Keratinocyte (primary cell): Measurements from ENCODE around the gene AP5Z1. TPM values are rescaled to one million over a fixed set of nuclear protein-coding genes. Genes with fewer than 3 reads are reported as not detected.

Experiments
- DNase-seq: peaks from one replicate; pipeline ENCODE4 v3.0.0-alpha.2; 2011; ENCODE audit warnings: low read depth, missing footprints, low spot score
- FAIRE-seq: peaks from 2 replicates; lab custom pipeline; 2011; peaks lifted over from hg19 to GRCh38; lab: Jason Lieb, UNC
- H2AFZ ChIP-seq: 2 replicates; pipeline ENCODE4 v1.6.0; 2012; ENCODE audit warnings: low read length, control low read depth, inconsistent platforms; ENCODE audit not compliant: control insufficient read depth
- H3K27ac ChIP-seq: 2 replicates; pipeline ENCODE4 v1.5.1; 2011; ENCODE audit warnings: low read length; ENCODE audit not compliant: control insufficient read depth, insufficient read depth
- H3K27me3 ChIP-seq: 3 replicates; pipeline ENCODE4 v1.6.0; 2011; ENCODE audit warnings: low read length; ENCODE audit not compliant: control insufficient read depth, insufficient read depth; ENCODE audit errors: extremely low read depth
- H3K36me3 ChIP-seq, 2 experiments: 2 replicates in 1 of 2; 3 replicates in 1 of 2; pipeline ENCODE4 v1.5.1; 2011; ENCODE audit warnings: low read length in 2 of 2, mild to moderate bottlenecking in 1 of 2; ENCODE audit not compliant: control insufficient read depth in 2 of 2, insufficient read depth in 2 of 2; ENCODE audit errors: extremely low read depth in 1 of 2
- H3K4me1 ChIP-seq: 3 replicates; pipeline ENCODE4 v1.5.1; 2011; ENCODE audit warnings: low read length; ENCODE audit not compliant: control insufficient read depth, insufficient read depth; ENCODE audit errors: extremely low read depth
- H3K4me2 ChIP-seq: 3 replicates; pipeline ENCODE4 v1.6.0; 2011; ENCODE audit warnings: low read depth, low read length; ENCODE audit not compliant: control insufficient read depth, insufficient read depth; ENCODE audit errors: extremely low read depth
- H3K4me3 ChIP-seq, 3 experiments: fragments of 200-600 bp in 1 of 3; sonication (generic) in 1 of 3; 2 replicates in 2 of 3; 3 replicates in 1 of 3; pipeline ENCODE4 v1.5.1; 2011 to 2016; ENCODE audit warnings: low read length in 3 of 3, mild to moderate bottlenecking in 3 of 3, control low read depth in 2 of 3, inconsistent platforms in 1 of 3, low read depth in 1 of 3, mixed read lengths in 1 of 3, mixed run types in 1 of 3, moderate library complexity in 1 of 3; ENCODE audit not compliant: control insufficient read depth in 2 of 3, insufficient read depth in 2 of 3; ENCODE audit errors: extremely low read depth in 1 of 3
- H3K79me2 ChIP-seq: 2 replicates; pipeline ENCODE4 v1.6.0; 2012; ENCODE audit warnings: low read length; ENCODE audit not compliant: control insufficient read depth, insufficient read depth
- H3K9ac ChIP-seq: 3 replicates; pipeline ENCODE4 v1.6.0; 2011; ENCODE audit warnings: low read length; ENCODE audit not compliant: control insufficient read depth, insufficient read depth; ENCODE audit errors: extremely low read depth
- H3K9me1 ChIP-seq: 3 replicates; pipeline ENCODE4 v1.6.0; 2011; ENCODE audit warnings: low read length; ENCODE audit not compliant: control insufficient read depth, insufficient read depth; ENCODE audit errors: extremely low read depth
- H3K9me3 ChIP-seq: 2 replicates; pipeline ENCODE4 v1.5.1; 2012; ENCODE audit warnings: low read depth, low read length; ENCODE audit not compliant: control insufficient read depth
- H4K20me1 ChIP-seq: 3 replicates; pipeline ENCODE4 v1.6.0; 2011; ENCODE audit warnings: low read length; ENCODE audit not compliant: control insufficient read depth, insufficient read depth; ENCODE audit errors: extremely low read depth
- CTCF ChIP-seq, 3 experiments: IDR thresholded peaks in 1 of 3; conservative IDR thresholded peaks in 1 of 3; optimal IDR thresholded peaks in 1 of 3; 2 replicates in 2 of 3; 3 replicates in 1 of 3; pipeline versions ENCODE3 to v1.5.1; 2011; ENCODE audit warnings: low read length in 3 of 3, mild to moderate bottlenecking in 3 of 3, moderate library complexity in 2 of 3, control low read depth in 1 of 3, inconsistent platforms in 1 of 3; ENCODE audit not compliant: insufficient read depth in 2 of 3; ENCODE audit errors: extremely low read depth in 1 of 3
- EZH2 ChIP-seq: IDR thresholded peaks from one replicate; pipeline ENCODE4 v1.6.1; 2012; ENCODE audit warnings: inconsistent platforms, mild to moderate bottlenecking, low read length, moderate library complexity
- dilution Hi-C: fragments of 300-500 bp; cut with MboI; formaldehyde crosslinking; loops from one replicate; pipeline ENCODE4 v1.7.0; 2020; ENCODE audit warnings: low sequenced_read_pairs; ENCODE audit not compliant: extremely low pct_ligation_motif_present
- polyA plus RNA-seq, 5 experiments: library from polyadenylated mRNA; depleted of rRNA in 3 of 5; stranded (reverse) in 3 of 5; stranded (forward) in 1 of 5; unstranded in 1 of 5; fragments of >200 nt; gene quantifications; 1 replicate in 1 of 5; 2 replicates in 3 of 5; 3 replicates in 1 of 5; pipeline versions ENCODE4 v1.2.1 to v1.2.3, GENCODE V29; 2011 to 2012; ENCODE audit warnings: missing spikeins in 2 of 5, low read depth in 1 of 5, low replicate concordance in 1 of 5

The AP5Z1 gene
- polyA plus RNA-seq, 1 donor (not counting 4 experiments of a cell fraction or from before 2014, with no cell fraction given): 12.6 TPM

- no peak overlapping the region for H2AFZ ChIP-seq
- dilution Hi-C loops: no loop called here
- no peaks in the 10 kb centered on the region for H3K27me3 ChIP-seq
- H3K4me2 ChIP-seq: no peak overlapping the region
- no peaks in the 10 kb centered on the region for H3K9me1 ChIP-seq
- no peaks in the 10 kb centered on the region for H3K4me1 ChIP-seq
- peaks cover 11% of the 10 kb centered on the region for H3K79me2 ChIP-seq
- H3K9me3 ChIP-seq: no peaks in the 10 kb centered on the region
- H3K4me3 ChIP-seq: no peak overlapping the region
- peaks cover 6% of the 10 kb centered on the region for H4K20me1 ChIP-seq
- H3K9ac ChIP-seq: no peak overlapping the region
- peaks cover 15 to 37% of the 10 kb centered on the region in 2 experiments for H3K36me3 ChIP-seq
- TF ChIP-seq EZH2: no peak
- no peak for DNase-seq
- FAIRE-seq: no peak
- H3K27ac ChIP-seq: no peak overlapping the region
Observed at GRCh38 chr7:4768597-4769569, 6.5 kb upstream of the AP5Z1 start.

GRCh38 chr7:4769761-4770160 lies 5.7 kb upstream of the AP5Z1 start:
- Histone ChIP-seq H3K9ac (no peak overlapping the region), H3K9me1 (no peaks in the 10 kb centered on the region), H3K9me3 (no peaks in the 10 kb centered on the region), H3K4me2 (no peak overlapping the region), H3K36me3 (peaks cover 9 to 33% of the 10 kb centered on the region in 2 experiments), H4K20me1 (peaks cover 6% of the 10 kb centered on the region), H3K4me3 (no peak overlapping the region), H3K4me1 (peaks cover 4% of the 10 kb centered on the region), H3K27me3 (no peaks in the 10 kb centered on the region), H3K79me2 (peaks cover 6% of the 10 kb centered on the region), H2AFZ (no peak overlapping the region), H3K27ac (no peak overlapping the region)
- DNase-seq: no peak
- no peak for TF ChIP-seq EZH2
- no peak for TF ChIP-seq CTCF (optimal IDR thresholded peaks at IDR 0.05 in 1 of 3, IDR thresholded peaks at IDR 0.05 in 1 of 3, conservative IDR thresholded peaks at IDR 0.05 in 1 of 3; ENCODE audit: extremely low read depth in 1 of 3, insufficient read depth in 2 of 3, low read length in 3 of 3)
- dilution Hi-C loops: no loop called here
- no peak for FAIRE-seq
